T-cell (primary cell): ENCODE data around the gene LAMC3. TPM values are rescaled to one million over a fixed set of nuclear protein-coding genes. Genes with fewer than 3 reads are reported as not detected.

ENCODE experiments used
- ATAC-seq, 4 experiments: fragments of 200-7000 bp in 3 of 4; fragments of 150-1000 bp in 1 of 4; cut with Tn5 transposase; replicated peaks in 1 of 4; 1 replicate in 3 of 4; 2 replicates in 1 of 4; pipeline ENCODE4 v1.10.0; 2021; ENCODE audit warnings: moderate library complexity in 3 of 4, mild to moderate bottlenecking in 2 of 4, moderate number of reproducible peaks in 1 of 4
- CTCF ChIA-PET, 2 donors: fragments of 300-600 bp; sonication (Branson Sonifier 250); formaldehyde crosslinking; loops; one replicate each; lab custom pipeline; 2022; ENCODE audit warnings: antibody characterized with exemption in 2 of 2; lab: Charles Lee
- POLR2A ChIA-PET, 2 donors: fragments of 300-600 bp; sonication (Branson Sonifier 250); formaldehyde crosslinking; loops; one replicate each; lab custom pipeline; 2022; ENCODE audit warnings: antibody characterized with exemption in 2 of 2; lab: Charles Lee
- DNase-seq, 35 experiments: peaks; one replicate each; pipeline versions ENCODE4 v3.0.0 to v3.0.0-alpha.2; 2013 to 2023
- H3K27ac ChIP-seq: one replicate; pipeline ENCODE4 v1.5.1; 2013; ENCODE audit warnings: low read length
- H3K27me3 ChIP-seq, 2 experiments: replicated peaks in 1 of 2; 1 replicate in 1 of 2; 2 replicates in 1 of 2; pipeline versions ENCODE4 v1.6.1 to v1.7.0; 2013; ENCODE audit warnings: low read length in 1 of 2, mixed read lengths in 1 of 2; ENCODE audit not compliant: control insufficient read depth in 2 of 2, insufficient read depth in 2 of 2; ENCODE audit errors: extremely low read depth in 1 of 2
- H3K36me3 ChIP-seq, 2 donors: 1 replicate in 1 of 2; 2 replicates in 1 of 2; pipeline versions ENCODE4 v1.6.1 to v1.7.0; 2013; ENCODE audit warnings: low read length in 1 of 2; ENCODE audit not compliant: control insufficient read depth in 2 of 2, insufficient read depth in 1 of 2; ENCODE audit errors: extremely low read depth in 1 of 2
- H3K4me1 ChIP-seq, 2 experiments: 1 replicate in 1 of 2; 2 replicates in 1 of 2; pipeline versions ENCODE4 v1.6.1 to v1.7.0; 2013; ENCODE audit warnings: low read length in 2 of 2, mixed read lengths in 1 of 2; ENCODE audit not compliant: insufficient read depth in 2 of 2, control insufficient read depth in 1 of 2; ENCODE audit errors: extremely low read depth in 1 of 2
- H3K4me3 ChIP-seq, 2 donors: 1 replicate in 1 of 2; 2 replicates in 1 of 2; pipeline versions ENCODE4 v1.5.1 to v1.7.0; 2013; ENCODE audit warnings: mild to moderate bottlenecking in 2 of 2, low read length in 1 of 2, moderate library complexity in 1 of 2; ENCODE audit not compliant: control insufficient read depth in 1 of 2; ENCODE audit errors: extremely low read depth in 1 of 2
- H3K9me3 ChIP-seq: 2 replicates; pipeline ENCODE4 v1.7.0; 2013
- H3K27ac Mint-ChIP-seq, 2 donors: one replicate each; pipeline ENCODE4 v1.8.0; 2020 to 2021; ENCODE audit warnings: mild to moderate bottlenecking in 2 of 2, mixed read lengths in 2 of 2
- H3K27me3 Mint-ChIP-seq, 2 donors: one replicate each; pipeline ENCODE4 v1.8.0; 2021 to 2022; ENCODE audit warnings: mixed read lengths in 2 of 2
- H3K36me3 Mint-ChIP-seq: one replicate; pipeline ENCODE4 v1.8.0; 2021; ENCODE audit warnings: mixed read lengths
- H3K4me1 Mint-ChIP-seq, 3 donors: one replicate each; pipeline ENCODE4 v1.8.0; 2020 to 2022; ENCODE audit warnings: mixed read lengths in 3 of 3, mild to moderate bottlenecking in 1 of 3
- H3K4me3 Mint-ChIP-seq, 3 donors: one replicate each; pipeline ENCODE4 v1.8.0; 2020 to 2022; ENCODE audit warnings: mild to moderate bottlenecking in 3 of 3, mixed read lengths in 3 of 3, moderate library complexity in 3 of 3
- H3K9me3 Mint-ChIP-seq, 3 donors: one replicate each; pipeline ENCODE4 v1.8.0; 2020 to 2022; ENCODE audit warnings: mixed read lengths in 3 of 3
- WGBS: methylation state at CpG from one replicate; pipeline ENCODE4 v1.1.5; 2013; ENCODE audit warnings: missing lambda C conversion rate; ENCODE audit not compliant: insufficient coverage; 5-methylcytosine and 5-hydroxymethylcytosine counted together
- total RNA-seq, 35 experiments: library from RNA in 6 of 35; stranded (reverse) in 6 of 35; fragments of 120-200 nt in 1 of 35; gene quantifications; one replicate each; pipeline versions ENCODE4 v1.2.1 to v1.2.4 and lab custom pipeline; 2013 to 2026

The LAMC3 gene
- total RNA-seq, 5 donors from 2014 or later (not counting 1 experiment from before 2014, with no cell fraction given): 0.35 to 3.7 (median 1.8) TPM

DNA sequence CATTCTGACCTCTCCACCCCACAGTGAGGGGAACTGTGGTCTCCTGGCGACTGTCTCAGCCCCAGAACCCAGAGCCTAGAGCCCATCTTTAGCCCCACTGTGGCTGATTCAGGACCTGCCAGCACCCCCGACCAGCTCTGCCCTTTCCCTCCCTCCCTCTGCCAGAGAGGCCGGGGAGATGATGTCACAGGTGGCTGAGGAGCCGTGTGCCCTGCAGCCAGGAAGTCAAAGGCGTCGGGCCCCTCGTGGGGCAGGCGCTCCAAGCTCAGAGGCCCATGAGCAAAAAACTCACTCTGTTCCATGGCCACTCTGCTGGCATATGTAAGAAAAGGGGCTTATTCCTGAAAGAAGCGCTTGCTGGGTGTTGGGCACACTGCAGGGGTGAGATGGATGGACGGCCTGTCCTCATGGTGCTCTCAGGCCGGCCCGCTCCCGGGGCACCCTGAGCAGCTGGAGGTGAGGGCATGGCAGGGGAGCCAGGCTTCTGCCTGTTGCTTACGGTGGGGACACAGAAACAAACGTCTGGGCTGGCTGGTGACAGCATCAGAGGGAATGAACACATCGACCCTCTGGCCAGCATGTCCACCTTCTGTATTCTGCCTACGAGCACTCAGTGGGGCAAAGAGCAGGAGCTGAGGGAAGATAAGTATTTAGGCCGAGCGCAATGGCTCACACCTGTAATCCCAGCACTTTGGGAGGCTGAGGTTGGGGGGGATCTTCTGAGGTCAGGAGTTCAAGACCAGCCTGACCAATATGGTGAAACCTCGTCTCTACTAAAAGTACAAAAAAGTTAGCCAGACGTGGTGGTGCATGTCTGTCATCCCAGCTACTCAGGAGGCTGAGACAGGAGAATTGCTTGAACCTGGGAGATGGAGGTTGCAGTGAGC is 41.1 kb downstream of the LAMC3 start:
- H3K4me1 ChIP-seq: peaks cover 0 to 15% of the 10 kb centered on the region in 2 experiments
- no peaks in the 10 kb centered on the region for H3K36me3 Mint-ChIP-seq
- DNase-seq: no peak
- ATAC-seq: no peak
- CTCF ChIA-PET: interaction anchor here in 1 of 2 donors (0.5 kb wide), 1 partner anchor 768 kb away, joined by 7 read pairs; no protein-coding TSS in a partner anchor
- POLR2A ChIA-PET: no interaction called here
- no peaks in the 10 kb centered on the region for H3K9me3 ChIP-seq
- WGBS: 64% methylated on average over 19 of the region's 21 CpGs
- H3K27ac ChIP-seq: no peak overlapping the region
- no peaks in the 10 kb centered on the region for H3K36me3 ChIP-seq
- H3K9me3 Mint-ChIP-seq: no peaks in the 10 kb centered on the region
- H3K4me3 ChIP-seq: no peak overlapping the region
- H3K27ac Mint-ChIP-seq: no peak overlapping the region
- peaks cover 0 to 12% (median 12%) of the 10 kb centered on the region in 3 donors for H3K4me1 Mint-ChIP-seq
- peaks cover 0 to 37% of the 10 kb centered on the region in 2 experiments for H3K27me3 ChIP-seq
- H3K4me3 Mint-ChIP-seq: no peak overlapping the region
- peaks cover 3 to 7% of the 10 kb centered on the region in 2 donors for H3K27me3 Mint-ChIP-seq

DNA sequence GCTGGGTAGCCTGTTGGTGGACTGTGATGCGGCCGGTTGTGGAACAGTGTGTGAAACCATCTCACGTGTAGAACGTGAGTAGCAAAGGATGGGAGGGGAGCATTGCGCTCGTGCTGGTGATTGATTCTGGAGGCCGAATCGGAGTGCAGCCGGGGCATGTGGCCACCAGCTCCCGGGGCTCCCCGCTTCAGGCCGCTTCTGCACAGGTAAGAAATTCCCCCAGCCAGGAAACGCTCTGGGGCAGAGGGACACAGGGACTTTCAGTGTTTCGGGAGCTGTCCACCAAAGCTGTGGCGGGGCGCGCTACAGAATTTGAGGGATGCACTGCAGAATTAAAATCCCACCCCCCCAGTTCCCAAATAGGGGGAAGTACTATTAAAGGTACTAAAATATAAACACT is 41.9 kb downstream of the LAMC3 start:
- Histone ChIP-seq H3K4me3 (no peak overlapping the region), H3K27ac (no peak overlapping the region), H3K9me3 (no peaks in the 10 kb centered on the region), H3K27me3 (peaks cover 0 to 37% of the 10 kb centered on the region in 2 experiments), H3K36me3 (no peaks in the 10 kb centered on the region), H3K4me1 (peaks cover 0 to 9% of the 10 kb centered on the region in 2 experiments)
- Mint-ChIP-seq H3K4me3 (no peak overlapping the region), H3K4me1 (peaks cover 0 to 8% (median 7%) of the 10 kb centered on the region in 3 donors), H3K36me3 (no peaks in the 10 kb centered on the region), H3K9me3 (no peaks in the 10 kb centered on the region), H3K27me3 (peaks cover 3 to 7% of the 10 kb centered on the region in 2 donors), H3K27ac (no peak overlapping the region)
- ATAC-seq: no peak
- WGBS: 75% methylated on average over 2 of the region's 17 CpGs
- no peak for DNase-seq
- ChIA-PET CTCF (interaction anchor here in 1 of 2 donors (0.5 kb wide), 1 partner anchor 769 kb away, joined by 7 read pairs; no protein-coding TSS in a partner anchor), POLR2A (no interaction called here)

- H3K27ac ChIP-seq: no peak overlapping the region
- Mint-ChIP-seq H3K36me3 (no peaks in the 10 kb centered on the region), H3K27ac (no peak overlapping the region), H3K27me3 (peaks cover 3 to 7% of the 10 kb centered on the region in 2 donors), H3K9me3 (no peaks in the 10 kb centered on the region), H3K4me3 (no peak overlapping the region), H3K4me1 (peaks cover 0 to 3% (median 3%) of the 10 kb centered on the region in 3 donors)
- ChIA-PET POLR2A (no interaction called here), CTCF (no interaction called here)
- no peak for DNase-seq
- peaks cover 0 to 33% of the 10 kb centered on the region in 2 experiments for H3K27me3 ChIP-seq
- 86% methylated on average over 17 of the region's 25 CpGs for WGBS
- ATAC-seq: no peak
- no peaks in the 10 kb centered on the region for H3K36me3 ChIP-seq
- no peak overlapping the region for H3K4me3 ChIP-seq
- H3K9me3 ChIP-seq: no peaks in the 10 kb centered on the region
- H3K4me1 ChIP-seq: peaks cover 0 to 3% of the 10 kb centered on the region in 2 experiments
Observed at GRCh38 chr9:131051592-131052517, 42.9 kb downstream of the LAMC3 start.

DNA sequence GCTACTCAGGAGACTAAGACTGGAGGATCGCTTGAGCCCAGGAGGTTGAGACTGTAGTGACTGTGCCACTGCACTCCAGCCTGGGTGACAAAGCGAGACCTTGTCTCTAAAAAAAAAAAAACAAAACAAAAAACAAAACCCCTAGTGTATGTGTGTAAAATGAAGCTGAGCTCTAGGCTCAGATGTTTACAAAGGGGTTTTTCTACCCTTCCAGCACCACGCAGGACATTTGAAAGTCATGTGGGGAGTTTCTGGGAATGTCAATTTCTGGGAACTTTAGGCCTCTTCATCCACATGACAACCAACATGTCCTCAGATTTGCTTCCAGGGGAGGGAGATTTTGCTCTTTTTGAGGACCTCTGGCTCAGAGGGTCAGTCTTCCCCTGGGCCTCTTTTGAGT is 44.9 kb downstream of the LAMC3 start:
- Histone ChIP-seq H3K36me3 (no peaks in the 10 kb centered on the region), H3K4me3 (no peak overlapping the region), H3K4me1 (no peaks in the 10 kb centered on the region), H3K27ac (no peak overlapping the region), H3K27me3 (peaks cover 0 to 30% of the 10 kb centered on the region in 2 experiments), H3K9me3 (no peaks in the 10 kb centered on the region)
- H3K36me3 Mint-ChIP-seq: no peaks in the 10 kb centered on the region
- H3K9me3 Mint-ChIP-seq: no peaks in the 10 kb centered on the region
- no peak overlapping the region for H3K4me3 Mint-ChIP-seq
- CTCF ChIA-PET: interaction anchor here in 1 of 2 donors (0.6 kb wide), 1 partner anchor 34 kb away, joined by 6 read pairs; no protein-coding TSS in a partner anchor
- ATAC-seq: no peak
- peaks cover 3 to 4% of the 10 kb centered on the region in 2 donors for H3K27me3 Mint-ChIP-seq
- POLR2A ChIA-PET: no interaction called here
- H3K4me1 Mint-ChIP-seq: no peaks in the 10 kb centered on the region
- no peak overlapping the region for H3K27ac Mint-ChIP-seq
- no CpG with 5 or more reads among the region's 3 CpGs for WGBS
- no peak for DNase-seq

DNA sequence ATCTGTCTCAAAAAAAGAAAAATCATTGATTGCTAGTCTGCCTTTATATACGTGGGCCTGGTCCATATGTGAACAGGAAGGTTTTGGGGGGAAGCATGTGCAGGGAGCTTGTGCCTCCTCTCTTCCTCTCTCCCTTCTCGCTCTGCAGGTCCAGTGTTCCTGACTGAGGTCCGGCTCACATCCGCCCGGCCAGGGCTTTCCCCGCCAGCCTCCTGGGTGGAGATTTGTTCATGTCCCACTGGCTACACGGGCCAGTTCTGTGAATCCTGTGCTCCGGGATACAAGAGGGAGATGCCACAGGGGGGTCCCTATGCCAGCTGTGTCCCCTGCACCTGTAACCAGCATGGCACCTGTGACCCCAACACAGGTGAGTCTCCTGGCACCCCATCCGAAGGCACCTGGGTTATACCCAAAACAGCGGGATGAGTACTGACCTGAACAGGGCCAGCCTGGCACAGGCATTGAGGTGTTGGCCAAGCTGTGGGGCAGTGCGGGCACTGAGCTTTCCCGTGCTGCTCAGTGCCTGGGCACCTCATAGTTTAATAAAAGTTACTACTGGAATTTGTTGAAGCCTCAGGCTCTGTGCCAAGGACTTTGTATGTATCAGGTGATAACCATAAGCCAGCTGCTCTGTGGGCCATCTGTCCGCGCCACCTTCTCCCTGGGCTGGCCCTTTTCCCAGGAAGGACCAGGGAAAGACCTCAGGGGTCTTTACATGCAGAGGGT is 48.0 kb downstream of the LAMC3 start:
- H3K27ac ChIP-seq: no peak overlapping the region
- POLR2A ChIA-PET: no interaction called here

More for the DNA sequence above, 48.0 kb downstream of the LAMC3 start:
- no peak overlapping the region for H3K27ac Mint-ChIP-seq
- no peaks in the 10 kb centered on the region for H3K9me3 Mint-ChIP-seq
- 78% methylated on average over 9 of the region's 14 CpGs for WGBS
- no peaks in the 10 kb centered on the region for H3K4me1 ChIP-seq
- no peak overlapping the region for H3K4me3 Mint-ChIP-seq
- no peaks in the 10 kb centered on the region for H3K27me3 Mint-ChIP-seq
- H3K36me3 Mint-ChIP-seq: no peaks in the 10 kb centered on the region
- DNase-seq (no peak), ATAC-seq (no peak)
- CTCF ChIA-PET: interaction anchor here in 1 of 2 donors (1.2 to 1.6 kb wide), 2 partner anchors 11 to 279 kb away, joined by 4 to 5 read pairs; no protein-coding TSS in a partner anchor
- H3K27me3 ChIP-seq: peaks cover 0 to 25% of the 10 kb centered on the region in 2 experiments
- H3K4me3 ChIP-seq: no peak overlapping the region
- no peaks in the 10 kb centered on the region for H3K36me3 ChIP-seq
- H3K9me3 ChIP-seq: no peaks in the 10 kb centered on the region
- no peaks in the 10 kb centered on the region for H3K4me1 Mint-ChIP-seq
